ENCODE measurements around the gene RPL3.

GRCh38 chr22:39349506-39349966 lies 30.1 kb upstream of the RPL3 start:
- TF ChIP-seq POLR2A (IDR thresholded peaks at IDR 0.05) (no peak), CTCF (IDR thresholded peaks at IDR 0.05) (no peak), EP300 (IDR thresholded peaks at IDR 0.05; ENCODE audit: low read depth) (no peak), POLR2AphosphoS5 (IDR thresholded peaks at IDR 0.05) (no peak)

All from transverse colon (tissue), 4 donors.